ENCODE data around the gene NADSYN1.

- no peak for TF ChIP-seq POLR2A (IDR thresholded peaks at IDR 0.05)
- TF ChIP-seq, protein P1, sequence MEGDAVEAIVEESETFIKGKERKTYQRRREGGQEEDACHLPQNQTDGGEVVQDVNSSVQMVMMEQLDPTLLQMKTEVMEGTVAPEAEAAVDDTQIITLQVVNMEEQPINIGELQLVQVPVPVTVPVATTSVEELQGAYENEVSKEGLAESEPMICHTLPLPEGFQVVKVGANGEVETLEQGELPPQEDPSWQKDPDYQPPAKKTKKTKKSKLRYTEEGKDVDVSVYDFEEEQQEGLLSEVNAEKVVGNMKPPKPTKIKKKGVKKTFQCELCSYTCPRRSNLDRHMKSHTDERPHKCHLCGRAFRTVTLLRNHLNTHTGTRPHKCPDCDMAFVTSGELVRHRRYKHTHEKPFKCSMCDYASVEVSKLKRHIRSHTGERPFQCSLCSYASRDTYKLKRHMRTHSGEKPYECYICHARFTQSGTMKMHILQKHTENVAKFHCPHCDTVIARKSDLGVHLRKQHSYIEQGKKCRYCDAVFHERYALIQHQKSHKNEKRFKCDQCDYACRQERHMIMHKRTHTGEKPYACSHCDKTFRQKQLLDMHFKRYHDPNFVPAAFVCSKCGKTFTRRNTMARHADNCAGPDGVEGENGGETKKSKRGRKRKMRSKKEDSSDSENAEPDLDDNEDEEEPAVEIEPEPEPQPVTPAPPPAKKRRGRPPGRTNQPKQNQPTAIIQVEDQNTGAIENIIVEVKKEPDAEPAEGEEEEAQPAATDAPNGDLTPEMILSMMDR (IDR thresholded peaks at IDR 0.05) = no peak
Observed at GRCh38 chr11:71467164-71467563, 14.2 kb downstream of the NADSYN1 start.
